Loucy (cell line): ENCODE measurements around the gene CCIN.

Source experiments
- H2AFZ ChIP-seq: fragments of 200-600 bp; sonication (generic); 2 replicates; pipeline ENCODE4 v1.6.0; 2016; ENCODE audit warnings: antibody characterized with exemption, mild to moderate bottlenecking, low read length, moderate library complexity
- H3F3A ChIP-seq: fragments of 200-600 bp; 2 replicates; pipeline ENCODE4 v1.6.0; 2016; ENCODE audit warnings: antibody characterized with exemption, low read depth, mild to moderate bottlenecking
- H3K27me3 ChIP-seq: fragments of 200-600 bp; sonication (generic); 2 replicates; pipeline ENCODE4 v1.6.1; 2014; ENCODE audit warnings: low read length, mild to moderate bottlenecking; ENCODE audit not compliant: insufficient read depth, poor library complexity, severe bottlenecking
- H3K36me3 ChIP-seq: fragments of 200-600 bp; sonication (generic); 2 replicates; pipeline ENCODE4 v1.6.1; 2016; ENCODE audit warnings: low read length; ENCODE audit not compliant: insufficient read depth
- H3K4me1 ChIP-seq: fragments of 200-600 bp; sonication (generic); 2 replicates; pipeline ENCODE4 v1.5.1; 2014; ENCODE audit warnings: low read length, mild to moderate bottlenecking; ENCODE audit not compliant: insufficient read depth, poor library complexity, severe bottlenecking
- H3K4me2 ChIP-seq: fragments of 200-600 bp; sonication (generic); 2 replicates; pipeline ENCODE4 v1.6.0; 2014; ENCODE audit warnings: antibody characterized with exemption, low read length, low read depth, mild to moderate bottlenecking; ENCODE audit not compliant: poor library complexity, severe bottlenecking
- H3K4me3 ChIP-seq: fragments of 200-600 bp; sonication (generic); 2 replicates; pipeline ENCODE4 v1.5.1; 2014; ENCODE audit warnings: low read length, mild to moderate bottlenecking, mixed read lengths; ENCODE audit not compliant: poor library complexity, severe bottlenecking
- H3K79me2 ChIP-seq: fragments of 200-600 bp; sonication (generic); 2 replicates; pipeline ENCODE4 v1.6.1; 2014; ENCODE audit warnings: low read length; ENCODE audit not compliant: insufficient read depth
- H3K9ac ChIP-seq: fragments of 200-600 bp; sonication (generic); 2 replicates; pipeline ENCODE4 v1.6.0; 2014; ENCODE audit warnings: mild to moderate bottlenecking, low read depth, low read length, moderate library complexity; ENCODE audit not compliant: poor library complexity, severe bottlenecking
- H3K9me2 ChIP-seq: fragments of 200-600 bp; sonication (generic); replicated peaks from 2 replicates; pipeline ENCODE4 v1.6.1; 2016; ENCODE audit warnings: low read depth, low read length, mixed read lengths
- H3K9me3 ChIP-seq: fragments of 200-600 bp; sonication (generic); 2 replicates; pipeline ENCODE4 v1.6.1; 2014; ENCODE audit warnings: mild to moderate bottlenecking, antibody characterized with exemption, low read length, low read depth; ENCODE audit not compliant: insufficient read depth
- H4K20me1 ChIP-seq: fragments of 200-600 bp; sonication (generic); 2 replicates; pipeline ENCODE4 v1.6.0; 2014; ENCODE audit warnings: antibody characterized with exemption, low read length, mild to moderate bottlenecking; ENCODE audit not compliant: insufficient read depth, poor library complexity, severe bottlenecking
- CTCF ChIP-seq: fragments of 200-600 bp; sonication (generic); conservative IDR thresholded peaks from 2 replicates; pipeline ENCODE4 v1.5.1; 2014; ENCODE audit warnings: mild to moderate bottlenecking, antibody characterized with exemption, low read length
- EZH2phosphoT487 ChIP-seq: fragments of 200-600 bp; IDR thresholded peaks from 2 replicates; pipeline ENCODE4 v1.6.1; 2018; ENCODE audit warnings: antibody characterized with exemption, mild to moderate bottlenecking, moderate library complexity, borderline replicate concordance

The CCIN gene

GRCh38 chr9:36208521-36209253, 39.5 kb downstream of the CCIN start:
- H3K4me2 ChIP-seq: peak overlapping the region; percentile 53
- peaks cover 91% of the 10 kb centered on the region for H3K36me3 ChIP-seq
- no peak overlapping the region for H3K4me3 ChIP-seq
- H3K9ac ChIP-seq: no peak overlapping the region
- H3K9me2 ChIP-seq: no peaks in the 10 kb centered on the region
- no peaks in the 10 kb centered on the region for H3K9me3 ChIP-seq
- peaks cover 56% of the 10 kb centered on the region for H4K20me1 ChIP-seq
- peaks cover 34% of the 10 kb centered on the region for H3K4me1 ChIP-seq
- no peak overlapping the region for H2AFZ ChIP-seq
- TF ChIP-seq CTCF: no peak
- no peak for TF ChIP-seq EZH2phosphoT487
- H3K27me3 ChIP-seq: no peaks in the 10 kb centered on the region
- peaks cover 76% of the 10 kb centered on the region for H3K79me2 ChIP-seq
- H3F3A ChIP-seq: no peaks in the 10 kb centered on the region

- Histone ChIP-seq H3K9ac (no peak overlapping the region), H3K36me3 (peaks cover 90% of the 10 kb centered on the region), H3K27me3 (no peaks in the 10 kb centered on the region), H3K79me2 (peaks cover 84% of the 10 kb centered on the region), H3K4me3 (no peak overlapping the region), H2AFZ (no peak overlapping the region), H3F3A (no peaks in the 10 kb centered on the region), H3K4me2 (no peak overlapping the region), H3K9me2 (no peaks in the 10 kb centered on the region), H3K4me1 (peaks cover 38% of the 10 kb centered on the region), H4K20me1 (peaks cover 61% of the 10 kb centered on the region), H3K9me3 (no peaks in the 10 kb centered on the region)
- no peak for TF ChIP-seq CTCF
- TF ChIP-seq EZH2phosphoT487: no peak
These were observed 41.5 kb downstream of the CCIN start for GRCh38 chr9:36210722-36211121.

GRCh38 chr9:36211510-36211909, 42.3 kb downstream of the CCIN start:
- Histone ChIP-seq H3K79me2 (peaks cover 85% of the 10 kb centered on the region), H3K4me1 (peaks cover 38% of the 10 kb centered on the region), H3K9ac (no peak overlapping the region), H3K36me3 (peaks cover 88% of the 10 kb centered on the region), H3K4me2 (no peak overlapping the region), H3F3A (no peaks in the 10 kb centered on the region), H3K4me3 (no peak overlapping the region), H2AFZ (no peak overlapping the region), H4K20me1 (peaks cover 56% of the 10 kb centered on the region), H3K9me2 (no peaks in the 10 kb centered on the region), H3K27me3 (no peaks in the 10 kb centered on the region), H3K9me3 (no peaks in the 10 kb centered on the region)
- no peak for TF ChIP-seq EZH2phosphoT487
- TF ChIP-seq CTCF: no peak
